Activated naive CD8-positive, alpha-beta T cell treated with anti-CD3 and anti-CD28 coated beads, Interleukin-2, amount 10 ng/mL, durations not matched to agents 7 days and 5 days (primary cell): Measurements from ENCODE around the gene NPHS1. TPM values are rescaled to one million over a fixed set of nuclear protein-coding genes. Genes with fewer than 3 reads are reported as not detected.

Experiments
- ATAC-seq: fragments of 150-1000 bp; cut with Tn5 transposase; one replicate; pipeline ENCODE4 v1.10.0; 2021; ENCODE audit warnings: low read depth, moderate library complexity
- POLR2A ChIA-PET: fragments of 350-600 bp; sonication (Branson Sonifier 250); formaldehyde crosslinking; loops from one replicate; lab custom pipeline; 2021; ENCODE audit warnings: antibody characterized with exemption; lab: Charles Lee
- DNase-seq: peaks from one replicate; pipeline ENCODE4 v3.0.0; 2021
- H3K27ac Mint-ChIP-seq: one replicate; pipeline ENCODE4 v1.8.0; 2022; ENCODE audit warnings: mild to moderate bottlenecking, mixed read lengths
- H3K27me3 Mint-ChIP-seq: one replicate; pipeline ENCODE4 v1.8.0; 2022; ENCODE audit warnings: mild to moderate bottlenecking, moderate library complexity, mixed read lengths
- H3K36me3 Mint-ChIP-seq: one replicate; pipeline ENCODE4 v1.8.0; 2021; ENCODE audit warnings: mild to moderate bottlenecking, mixed read lengths
- H3K4me1 Mint-ChIP-seq: one replicate; pipeline ENCODE4 v1.8.0; 2021; ENCODE audit warnings: mixed read lengths
- H3K4me3 Mint-ChIP-seq: one replicate; pipeline ENCODE4 v1.8.0; 2022; ENCODE audit warnings: mild to moderate bottlenecking, moderate library complexity, mixed read lengths
- H3K9me3 Mint-ChIP-seq: one replicate; pipeline ENCODE4 v1.8.0; 2021; ENCODE audit warnings: mixed read lengths
- total RNA-seq, 2 experiments: library from RNA; stranded (reverse); gene quantifications; one replicate each; pipeline ENCODE4 v1.2.3, GENCODE V29; 2021

Gene NPHS1
- total RNA-seq, 2 experiments from 2014 or later: 0.40 TPM; not detected in 1

DNA sequence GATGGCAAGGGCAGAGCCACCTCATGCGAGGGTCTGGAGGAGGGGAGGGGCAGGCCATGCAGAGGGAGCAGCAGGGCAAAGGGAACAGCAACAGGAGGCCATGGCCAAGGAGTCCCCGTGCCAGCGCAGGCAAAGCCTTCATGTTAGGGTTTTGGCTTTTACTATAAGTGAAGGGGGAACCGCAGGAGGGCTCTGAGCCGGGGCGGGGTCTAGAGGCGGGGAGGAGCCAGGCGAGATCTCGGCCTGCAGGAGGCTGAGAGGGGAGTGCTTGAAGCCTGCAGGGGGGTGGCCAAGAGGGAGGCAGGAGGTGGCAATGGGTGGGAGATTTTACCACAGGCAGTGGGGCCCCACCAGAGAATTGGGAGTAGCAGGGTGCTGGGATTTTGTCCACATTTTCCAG lies 70.7 kb downstream of the NPHS1 start:
- Mint-ChIP-seq H3K4me3 (no peak overlapping the region), H3K9me3 (no peaks in the 10 kb centered on the region), H3K36me3 (peaks cover 10% of the 10 kb centered on the region), H3K4me1 (peaks cover 13% of the 10 kb centered on the region), H3K27ac (no peak overlapping the region), H3K27me3 (no peaks in the 10 kb centered on the region)
- no peak for DNase-seq
- POLR2A ChIA-PET: no interaction called here
- no peak for ATAC-seq

DNA sequence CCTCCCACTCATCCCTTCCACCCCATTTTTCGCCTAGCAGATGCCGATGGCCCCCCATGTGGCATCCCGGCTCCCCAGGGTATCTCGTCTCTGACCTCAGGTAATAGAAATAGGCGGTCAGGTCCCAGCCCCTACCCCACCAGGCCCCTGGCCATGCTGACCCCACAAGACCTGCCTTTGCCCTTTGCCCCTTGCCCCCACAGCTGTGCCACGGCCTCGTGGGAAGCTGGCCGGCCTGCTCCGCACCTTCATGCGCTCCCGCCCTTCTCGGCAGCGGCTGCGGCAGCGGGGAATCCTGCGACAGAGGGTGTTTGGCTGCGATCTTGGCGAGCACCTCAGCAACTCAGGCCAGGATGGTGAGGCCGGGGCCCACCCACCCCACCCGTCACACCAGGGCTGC lies 71.6 kb downstream of the NPHS1 start:
- Mint-ChIP-seq H3K27me3 (no peaks in the 10 kb centered on the region), H3K36me3 (peaks cover 10% of the 10 kb centered on the region), H3K4me3 (no peak overlapping the region), H3K27ac (no peak overlapping the region), H3K9me3 (no peaks in the 10 kb centered on the region), H3K4me1 (peaks cover 20% of the 10 kb centered on the region)
- ATAC-seq (no peak), DNase-seq (no peak)
- POLR2A ChIA-PET: no interaction called here

DNA sequence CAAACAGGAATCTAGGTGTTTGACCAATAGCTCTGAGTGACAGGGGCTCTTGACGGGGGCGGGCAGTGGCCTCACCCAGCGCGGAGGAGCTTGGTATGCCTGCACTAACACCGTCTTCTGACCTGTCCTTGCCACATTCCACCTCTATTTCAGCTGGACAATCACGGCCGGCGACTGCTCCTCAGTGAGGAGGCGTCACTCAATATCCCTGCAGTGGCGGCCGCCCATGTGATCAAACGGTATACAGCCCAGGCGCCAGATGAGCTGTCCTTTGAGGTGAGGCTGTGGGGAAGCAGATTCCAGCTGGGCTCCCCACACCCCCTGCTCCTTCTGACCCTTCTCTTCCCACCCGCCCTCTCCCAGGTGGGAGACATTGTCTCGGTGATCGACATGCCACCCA lies 72.2 kb downstream of the NPHS1 start:
- no peak overlapping the region for H3K4me3 Mint-ChIP-seq
- no peak for DNase-seq
- no peak for ATAC-seq
- H3K27me3 Mint-ChIP-seq: no peaks in the 10 kb centered on the region
- no peaks in the 10 kb centered on the region for H3K9me3 Mint-ChIP-seq
- H3K36me3 Mint-ChIP-seq: peaks cover 10% of the 10 kb centered on the region
- no peak overlapping the region for H3K27ac Mint-ChIP-seq
- POLR2A ChIA-PET: no interaction called here
- H3K4me1 Mint-ChIP-seq: peaks cover 22% of the 10 kb centered on the region

DNA sequence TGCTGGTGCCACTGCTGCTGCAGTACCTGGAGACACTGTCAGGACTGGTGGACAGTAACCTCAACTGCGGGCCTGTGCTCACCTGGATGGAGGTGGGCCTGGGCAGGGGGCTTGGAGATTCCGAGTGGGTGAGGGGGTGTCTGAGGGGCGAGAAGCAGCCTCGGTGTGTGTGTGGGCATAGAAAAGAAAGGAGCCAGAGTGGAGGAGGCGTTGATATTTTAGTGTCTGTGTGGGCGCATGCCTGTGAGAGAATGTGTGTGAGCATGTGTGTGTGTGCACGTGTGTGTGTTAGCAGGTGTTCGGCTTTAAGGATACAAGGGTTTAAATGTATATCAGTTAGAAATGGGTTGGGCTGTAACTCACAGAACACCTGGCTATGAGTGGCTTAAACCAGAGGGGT lies 73.3 kb downstream of the NPHS1 start:
- no peaks in the 10 kb centered on the region for H3K27me3 Mint-ChIP-seq
- peaks cover 10% of the 10 kb centered on the region for H3K36me3 Mint-ChIP-seq
- DNase-seq: no peak
- no peaks in the 10 kb centered on the region for H3K9me3 Mint-ChIP-seq
- H3K4me3 Mint-ChIP-seq: no peak overlapping the region
- no peak for ATAC-seq
- POLR2A ChIA-PET: no interaction called here
- peaks cover 28% of the 10 kb centered on the region for H3K4me1 Mint-ChIP-seq
- no peak overlapping the region for H3K27ac Mint-ChIP-seq

DNA sequence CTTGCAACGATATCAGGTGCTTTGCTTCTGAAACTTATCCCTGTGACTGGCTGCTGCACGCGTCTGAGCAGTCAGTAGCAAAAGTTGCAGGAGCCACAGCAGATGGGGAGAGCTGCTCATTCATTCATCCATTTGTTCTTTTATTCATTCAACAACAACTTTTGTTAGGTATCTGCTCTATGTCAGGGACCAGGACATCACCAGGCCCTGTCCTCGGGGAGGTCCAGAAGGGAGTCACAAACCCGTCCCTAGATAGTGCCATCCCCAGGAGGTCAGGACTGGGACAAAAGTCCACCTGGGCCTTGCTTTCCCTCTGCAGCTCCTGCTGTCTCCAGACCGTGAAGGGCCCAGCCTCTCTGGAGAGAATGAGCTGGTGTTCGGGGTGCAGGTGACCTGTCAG lies 74.3 kb downstream of the NPHS1 start:
- Mint-ChIP-seq H3K4me1 (peaks cover 23% of the 10 kb centered on the region), H3K4me3 (no peak overlapping the region), H3K27ac (no peak overlapping the region), H3K9me3 (no peaks in the 10 kb centered on the region), H3K27me3 (no peaks in the 10 kb centered on the region), H3K36me3 (peaks cover 7% of the 10 kb centered on the region)
- POLR2A ChIA-PET: no interaction called here
- ATAC-seq (no peak), DNase-seq (no peak)

DNA sequence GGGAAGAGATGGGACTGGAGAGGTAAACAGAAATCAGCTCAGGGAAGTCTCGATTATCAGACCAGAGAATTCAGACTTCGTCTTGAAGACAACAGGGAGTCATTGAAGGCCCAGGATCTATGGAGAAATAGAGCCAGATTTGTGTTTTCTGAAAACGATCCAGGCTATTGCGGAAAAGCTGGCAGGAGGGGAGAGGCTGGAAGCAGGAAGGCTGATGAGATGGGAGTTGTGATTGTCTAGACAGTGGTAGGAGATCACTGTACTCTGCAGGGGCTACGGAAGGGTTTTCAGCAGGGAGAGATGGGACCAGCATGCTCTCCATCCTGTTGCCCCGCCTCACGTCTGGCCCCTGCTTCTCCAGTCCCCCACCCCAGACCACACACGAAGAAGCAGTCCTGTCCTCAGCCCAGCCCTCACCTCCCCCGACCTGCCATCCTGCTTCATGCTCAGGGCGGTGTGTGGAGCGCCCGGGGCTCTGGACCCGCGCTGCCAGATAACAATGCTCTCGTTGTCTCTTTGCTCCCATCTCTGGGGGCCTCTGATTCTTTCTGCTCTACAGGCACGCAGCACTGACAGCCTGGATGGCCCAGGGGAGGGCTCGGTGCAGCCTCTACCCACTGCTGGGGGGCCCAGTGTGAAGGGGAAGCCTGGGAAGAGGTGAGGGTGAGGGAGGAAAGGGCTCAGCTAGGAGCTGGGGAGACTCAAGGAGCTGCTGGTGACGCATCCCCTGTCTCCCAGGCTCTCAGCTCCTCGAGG lies 75.0 kb downstream of the NPHS1 start:
- Mint-ChIP-seq H3K9me3 (no peaks in the 10 kb centered on the region), H3K4me1 (peaks cover 22% of the 10 kb centered on the region), H3K4me3 (peak overlapping the region; percentile 95), H3K36me3 (peaks cover 5% of the 10 kb centered on the region), H3K27me3 (no peaks in the 10 kb centered on the region), H3K27ac (peak overlapping the region; percentile 2)
- ATAC-seq (no peak), DNase-seq (no peak)
- POLR2A ChIA-PET: interaction anchor here (0.8 kb wide), 1 partner anchor 9 kb away, joined by 3 read pairs; no protein-coding TSS in a partner anchor

DNA sequence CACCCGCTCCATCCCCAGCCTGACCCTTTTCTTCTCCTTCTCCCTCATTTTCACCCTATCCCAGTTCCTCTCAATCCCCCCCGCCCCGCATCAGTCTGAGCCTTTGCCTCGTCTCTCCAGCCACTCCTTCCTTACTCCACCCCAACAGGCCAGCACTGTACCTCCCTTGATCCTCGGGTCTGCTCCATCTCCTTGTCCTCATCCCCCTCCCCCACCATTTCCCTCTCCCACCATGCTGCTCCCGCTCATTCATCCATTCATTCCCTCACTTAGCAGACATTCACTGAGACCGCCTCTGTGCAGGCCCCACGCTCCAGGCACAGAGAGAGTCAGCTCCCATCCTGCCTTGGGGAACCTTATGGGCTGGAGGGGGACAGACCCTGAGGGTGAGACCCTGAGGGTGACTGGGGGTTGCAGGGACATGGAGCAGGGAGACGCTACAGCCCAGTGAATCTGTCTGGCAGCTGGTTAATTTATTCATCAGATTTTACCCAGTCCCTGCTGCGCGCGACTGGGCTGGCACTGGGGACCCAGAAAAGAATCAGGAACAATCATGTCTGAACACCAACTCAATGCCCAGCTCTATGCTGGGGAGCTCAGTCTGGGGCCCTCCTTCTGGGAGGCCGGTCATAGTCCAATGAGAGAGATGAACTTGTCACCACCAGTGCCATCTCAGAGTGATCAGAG lies 76.1 kb downstream of the NPHS1 start:
- Mint-ChIP-seq H3K4me3 (peak overlapping the region; percentile 95), H3K9me3 (no peaks in the 10 kb centered on the region), H3K27ac (peak overlapping the region; percentile 88), H3K36me3 (peaks cover 4% of the 10 kb centered on the region), H3K27me3 (no peaks in the 10 kb centered on the region), H3K4me1 (peaks cover 22% of the 10 kb centered on the region)
- ATAC-seq: no peak
- POLR2A ChIA-PET: interaction anchor here (0.8 to 1.2 kb wide), 2 partner anchors 10 to 277 kb away, joined by 3 read pairs; partner anchors contain the start of gene THAP8
- no peak for DNase-seq

Other genes with a start within 250 kb of the NPHS1 start
- gene HAUS5, start 239.8 kb downstream of the NPHS1 start, total RNA-seq: 10 to 100 TPM; 50.5 to 51.7 TPM
- 10 to 100 TPM; 87.4 to 92.2 TPM for gene RBM42, start 223.5 kb downstream of the NPHS1 start, total RNA-seq
- gene ETV2, start 210.8 kb downstream of the NPHS1 start, total RNA-seq: 1 to 10 TPM; 1.6 to 1.9 TPM
- gene COX6B1, start 204.2 kb downstream of the NPHS1 start, total RNA-seq: 100 to 1,000 TPM; 407 to 412 TPM
- gene UPK1A, start 186.0 kb downstream of the NPHS1 start, total RNA-seq: 1 to 10 TPM in 1 of 2 experiments, under 1 TPM in 1; 0.88 to 1.7 TPM
- 10 to 100 TPM; 24.5 to 33.6 TPM for gene ZBTB32, start 147.9 kb downstream of the NPHS1 start, total RNA-seq
- 10 to 100 TPM; 74.6 to 75.9 TPM for gene KMT2B, start 134.5 kb downstream of the NPHS1 start, total RNA-seq
- gene IGFLR1, start 110.1 kb downstream of the NPHS1 start, total RNA-seq: 10 to 100 TPM; 63.0 to 63.4 TPM
- gene U2AF1L4, start 107.1 kb downstream of the NPHS1 start, total RNA-seq: 10 to 100 TPM; 31.9 to 33.1 TPM
- 10 to 100 TPM; 35.7 to 36.3 TPM for gene PSENEN, start 106.9 kb downstream of the NPHS1 start, total RNA-seq
- gene LIN37, start 103.9 kb downstream of the NPHS1 start, total RNA-seq: 10 to 100 TPM; 18.3 to 22.4 TPM
- under 1 TPM in 1 of 2 experiments, not detected in 1; 0.36 TPM for gene HSPB6, start 95.5 kb downstream of the NPHS1 start, total RNA-seq
- 10 to 100 TPM; 53.0 to 59.9 TPM for gene PROSER3, start 94.3 kb downstream of the NPHS1 start, total RNA-seq
- 10 to 100 TPM; 64.4 to 76.5 TPM for gene ARHGAP33, start 76.9 kb downstream of the NPHS1 start, total RNA-seq
- not detected for gene PRODH2, start 39.7 kb downstream of the NPHS1 start, total RNA-seq
- 1 to 10 TPM; 2.9 to 3.0 TPM for gene KIRREL2, start 4.4 kb upstream of the NPHS1 start, total RNA-seq
- gene APLP1, start 16.1 kb upstream of the NPHS1 start, total RNA-seq: 1 to 10 TPM; 1.2 to 1.4 TPM
- 10 to 100 TPM; 40.7 to 48.7 TPM for gene NFKBID, start 48.0 kb upstream of the NPHS1 start, total RNA-seq
- 100 to 1,000 TPM; 186 to 190 TPM for gene HCST, start 50.0 kb upstream of the NPHS1 start, total RNA-seq
- gene TYROBP, start 55.8 kb upstream of the NPHS1 start, total RNA-seq: 10 to 100 TPM; 10.6 to 11.2 TPM
- gene LRFN3, start 83.9 kb upstream of the NPHS1 start, total RNA-seq: 10 to 100 TPM; 10.7 to 12.4 TPM
- 10 to 100 TPM; 22.2 to 22.8 TPM for gene SDHAF1, start 142.7 kb upstream of the NPHS1 start, total RNA-seq
- 1 to 10 TPM; 3.3 to 3.8 TPM for gene SYNE4, start 156.3 kb upstream of the NPHS1 start, total RNA-seq
- 10 to 100 TPM; 56.4 to 61.1 TPM for gene ALKBH6, start 161.7 kb upstream of the NPHS1 start, total RNA-seq
- gene CLIP3, start 180.4 kb upstream of the NPHS1 start, total RNA-seq: 1 to 10 TPM; 1.4 to 2.2 TPM
- 1 to 10 TPM; 6.4 to 6.7 TPM for gene THAP8, start 201.8 kb upstream of the NPHS1 start, total RNA-seq
- 10 to 100 TPM; 24.9 to 27.8 TPM for gene WDR62, start 202.4 kb upstream of the NPHS1 start, total RNA-seq